Panc1 (cell line): Measurements from ENCODE around the gene UST.

Source experiments
- CTCF ChIP-seq: fragments of 450-650 bp; IDR thresholded peaks from 2 replicates; pipeline ENCODE4 v1.5.1; 2017; ENCODE audit warnings: mild to moderate bottlenecking
- POLR2AphosphoS5 ChIP-seq: IDR thresholded peaks from 2 replicates; pipeline ENCODE4 v1.6.1; 2012; ENCODE audit warnings: mild to moderate bottlenecking, low read depth, low read length, moderate library complexity
- REST ChIP-seq, 2 experiments: IDR thresholded peaks; 2 replicates each; pipeline ENCODE4 v1.6.1; 2011 to 2012; ENCODE audit warnings: low read depth in 2 of 2, control low read depth in 1 of 2, low read length in 1 of 2, mild to moderate bottlenecking in 1 of 2, moderate library complexity in 1 of 2; ENCODE audit not compliant: insufficient read depth in 1 of 2
- TCF7L2 ChIP-seq: IDR thresholded peaks from 2 replicates; pipeline ENCODE4 v1.6.1; 2011; ENCODE audit warnings: mild to moderate bottlenecking, low read depth, low read length, inconsistent platforms

GRCh38 chr6:148915810-148916209 is 169.0 kb downstream of the UST start:
- TF ChIP-seq CTCF (no peak), POLR2AphosphoS5 (no peak), REST (IDR thresholded peaks at IDR 0.05; ENCODE audit: insufficient read depth in 1 of 2, low read depth in 2 of 2, low read length in 1 of 2) (no peak), TCF7L2 (no peak)
